Keratinocyte (primary cell): ENCODE results near the gene DNAJB5.

Experiments
- CTCF ChIP-seq, 3 experiments: IDR thresholded peaks in 1 of 3; conservative IDR thresholded peaks in 1 of 3; optimal IDR thresholded peaks in 1 of 3; 2 replicates in 2 of 3; 3 replicates in 1 of 3; pipeline versions ENCODE3 to v1.5.1; 2011; ENCODE audit warnings: low read length in 3 of 3, mild to moderate bottlenecking in 3 of 3, moderate library complexity in 2 of 3, control low read depth in 1 of 3, inconsistent platforms in 1 of 3; ENCODE audit not compliant: insufficient read depth in 2 of 3; ENCODE audit errors: extremely low read depth in 1 of 3
- EZH2 ChIP-seq: IDR thresholded peaks from one replicate; pipeline ENCODE4 v1.6.1; 2012; ENCODE audit warnings: inconsistent platforms, mild to moderate bottlenecking, low read length, moderate library complexity

GRCh38 chr9:34989003-34989945 is at the start of gene DNAJB5:
- TF ChIP-seq CTCF (optimal IDR thresholded peaks at IDR 0.05 in 1 of 3, IDR thresholded peaks at IDR 0.05 in 1 of 3, conservative IDR thresholded peaks at IDR 0.05 in 1 of 3; ENCODE audit: extremely low read depth in 1 of 3, insufficient read depth in 2 of 3, low read length in 3 of 3) (no peak), EZH2 (no peak)
